Endothelial cell of umbilical vein (primary cell): ENCODE results near the gene CHN2. TPM values are rescaled to one million over a fixed set of nuclear protein-coding genes. Genes with fewer than 3 reads are reported as not detected.

ENCODE experiments used
- BruUV-seq: library from RNA; stranded (reverse); fragments of 400-500 nt; replicated peaks from 2 replicates; lab custom pipeline; 2021; lab: Mats Ljungman, UMichigan
- CTCF ChIA-PET: fragments of 300-600, 350-600 bp; sonication (Branson Sonifier 250); formaldehyde crosslinking; loops from one replicate; lab custom pipeline; 2021; ENCODE audit warnings: antibody characterized with exemption, inconsistent platforms; lab: Charles Lee
- POLR2A ChIA-PET: fragments of 300-600, 350-600 bp; sonication (Branson Sonifier 250); formaldehyde crosslinking; loops from one replicate; lab custom pipeline; 2021; ENCODE audit warnings: antibody characterized with exemption, inconsistent platforms; lab: Charles Lee
- DNase-seq: peaks from one replicate; pipeline ENCODE4 v3.0.0-alpha.2; 2011; ENCODE audit warnings: low read depth, low spot score
- FAIRE-seq: peaks from 2 replicates; lab custom pipeline; 2011; peaks lifted over from hg19 to GRCh38; lab: Jason Lieb, UNC
- H2AFZ ChIP-seq: 2 replicates; pipeline ENCODE4 v1.6.0; 2012; ENCODE audit warnings: low read depth, low read length, control low read depth, inconsistent platforms
- H3K27ac ChIP-seq: 2 replicates; pipeline ENCODE4 v1.5.1; 2011; ENCODE audit warnings: low read depth, mild to moderate bottlenecking, control low read depth, low read length, moderate library complexity; ENCODE audit not compliant: insufficient read depth
- H3K27me3 ChIP-seq, 2 experiments: 2 replicates each; pipeline versions ENCODE4 v1.6.0 to v1.6.1; 2011; ENCODE audit warnings: low read length in 2 of 2, mixed read lengths in 1 of 2; ENCODE audit not compliant: control insufficient read depth in 2 of 2, insufficient read depth in 2 of 2
- H3K36me3 ChIP-seq, 2 experiments: 2 replicates in 1 of 2; 3 replicates in 1 of 2; pipeline ENCODE4 v1.5.1; 2011; ENCODE audit warnings: low read length in 2 of 2, mild to moderate bottlenecking in 1 of 2, moderate library complexity in 1 of 2; ENCODE audit not compliant: control insufficient read depth in 2 of 2, insufficient read depth in 2 of 2; ENCODE audit errors: extremely low read depth in 1 of 2
- H3K4me1 ChIP-seq: 3 replicates; pipeline ENCODE4 v1.5.1; 2011; ENCODE audit warnings: mild to moderate bottlenecking, low read length; ENCODE audit not compliant: control insufficient read depth, insufficient read depth; ENCODE audit errors: extremely low read depth
- H3K4me2 ChIP-seq: 2 replicates; pipeline ENCODE4 v1.6.1; 2011; ENCODE audit warnings: low read length, control low read depth, mixed read lengths; ENCODE audit not compliant: insufficient read depth
- H3K4me3 ChIP-seq, 3 experiments: fragments of 200-600 bp in 1 of 3; sonication (generic), shearing (Covaris generic) in 1 of 3; replicated peaks in 1 of 3; 2 replicates each; pipeline ENCODE4 v1.5.1; 2011 to 2016; ENCODE audit warnings: control low read depth in 3 of 3, low read length in 3 of 3, mild to moderate bottlenecking in 2 of 3, inconsistent platforms in 1 of 3, low read depth in 1 of 3, moderate library complexity in 1 of 3; ENCODE audit not compliant: insufficient read depth in 1 of 3
- H3K79me2 ChIP-seq: 2 replicates; pipeline ENCODE4 v1.6.0; 2012; ENCODE audit warnings: low read length, inconsistent platforms; ENCODE audit not compliant: control insufficient read depth, insufficient read depth
- H3K9ac ChIP-seq: replicated peaks from 2 replicates; pipeline ENCODE3; 2011; ENCODE audit warnings: low read length, control low read depth; ENCODE audit not compliant: insufficient read depth; ENCODE audit errors: extremely low read depth
- H3K9me1 ChIP-seq: replicated peaks from 3 replicates; pipeline ENCODE4 v1.6.0; 2011; ENCODE audit warnings: mild to moderate bottlenecking, low read length; ENCODE audit not compliant: control insufficient read depth, insufficient read depth; ENCODE audit errors: extremely low read depth
- H3K9me3 ChIP-seq: replicated peaks from 2 replicates; pipeline ENCODE4 v1.5.1; 2012; ENCODE audit warnings: low read length, inconsistent platforms; ENCODE audit not compliant: control insufficient read depth, insufficient read depth
- H4K20me1 ChIP-seq: replicated peaks from 2 replicates; pipeline ENCODE3; 2011; ENCODE audit warnings: mild to moderate bottlenecking, low read length; ENCODE audit not compliant: control insufficient read depth, insufficient read depth; ENCODE audit errors: extremely low read depth
- JUN ChIP-seq: IDR thresholded peaks from 2 replicates; pipeline ENCODE4 v1.6.1; 2011; ENCODE audit warnings: borderline replicate concordance, low read depth; ENCODE audit not compliant: insufficient read length, insufficient read depth
- POLR2A ChIP-seq: IDR thresholded peaks from 2 replicates; pipeline ENCODE4 v1.6.1; 2012; ENCODE audit warnings: low read depth, mild to moderate bottlenecking, control low read depth, low read length
- dilution Hi-C: fragments of 300-500 bp; cut with MboI; formaldehyde crosslinking; loops from one replicate; pipeline ENCODE4 v1.15.0; 2019; ENCODE audit warnings: low sequenced_read_pairs; ENCODE audit not compliant: extremely low pct_ligation_motif_present
- intact Hi-C: fragments of 100-400 bp; cut with micrococcal nuclease; formaldehyde crosslinking; loops from one replicate; pipeline ENCODE4 v1.10.0; 2022
- polyA plus RNA-seq, 4 experiments: library from polyadenylated mRNA; depleted of rRNA in 3 of 4; stranded (reverse) in 3 of 4; unstranded in 1 of 4; fragments of >200 nt; gene quantifications; 2 replicates each; pipeline versions ENCODE4 v1.2.1 to v1.2.3, GENCODE V29; 2011 to 2012; ENCODE audit warnings: missing spikeins in 1 of 4
- total RNA-seq: library from RNA; stranded (reverse); gene quantifications from 2 replicates; pipeline ENCODE4 v1.2.3, GENCODE V29; 2021
- TF ChIP-seq, protein P1 (sequence below), 2 donors: IDR thresholded peaks; 1 replicate in 1 of 2; 2 replicates in 1 of 2; pipeline ENCODE4 v1.5.1; 2011; ENCODE audit warnings: low read length in 2 of 2, mild to moderate bottlenecking in 2 of 2, moderate library complexity in 2 of 2, control low read depth in 1 of 2, inconsistent platforms in 1 of 2, low read depth in 1 of 2; ENCODE audit not compliant: insufficient read depth in 1 of 2; ENCODE audit errors: extremely low read depth in 1 of 2

Gene CHN2
- total and polyA plus RNA-seq, 2 donors (not counting 3 experiments of a cell fraction or from before 2014, with no cell fraction given): 1.4 to 5.0 TPM

DNA sequence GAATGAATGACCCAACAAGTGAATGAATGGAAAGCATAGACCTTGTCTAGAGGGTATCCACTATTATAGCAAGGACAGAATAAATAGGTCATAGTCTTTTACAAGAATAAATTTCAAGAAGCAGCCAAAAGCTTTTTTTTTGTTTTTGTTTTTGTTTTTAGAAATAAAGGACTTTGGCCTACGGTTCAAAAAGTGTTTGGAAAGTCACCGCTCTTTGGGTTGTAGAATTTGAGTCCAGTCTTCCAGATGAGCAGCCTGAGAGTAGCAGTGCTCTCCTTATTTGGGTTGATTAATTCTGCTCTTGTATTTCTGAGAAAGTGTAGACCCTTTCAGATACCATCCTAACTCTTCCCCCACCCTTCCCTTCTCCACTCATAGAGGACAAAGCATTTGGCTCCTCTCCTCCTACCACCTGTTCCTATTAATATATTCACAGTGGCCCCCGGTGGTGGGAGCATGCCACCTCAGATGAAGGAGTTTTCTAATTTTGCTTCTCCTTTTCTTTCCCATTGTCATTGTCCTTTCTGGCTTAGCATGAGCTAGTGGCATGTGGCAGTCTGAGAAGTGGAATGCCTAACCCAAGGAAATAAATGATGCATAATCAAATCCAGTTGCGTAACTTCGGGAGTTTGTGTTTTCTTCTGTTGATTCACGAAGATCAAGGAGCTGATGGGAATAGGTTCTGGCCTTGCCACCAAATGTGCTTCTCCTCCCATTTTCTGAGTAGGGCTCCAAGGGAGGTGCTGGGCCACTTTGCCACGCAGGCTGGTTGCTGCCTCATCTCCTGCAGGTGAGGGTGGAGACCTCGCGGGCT is 114.7 kb downstream of the CHN2 start:
- dilution Hi-C loops: no loop called here
- POLR2A ChIA-PET: no interaction called here

More for the DNA sequence above, 114.7 kb downstream of the CHN2 start:
- Histone ChIP-seq H3K79me2 (no peaks in the 10 kb centered on the region), H4K20me1 (no peaks in the 10 kb centered on the region), H3K9me1 (no peaks in the 10 kb centered on the region), H3K9me3 (no peaks in the 10 kb centered on the region), H3K9ac (no peak overlapping the region), H3K27me3 (peaks cover 14% of the 10 kb centered on the region in 2 experiments), H3K4me1 (peaks cover 19% of the 10 kb centered on the region), H3K4me3 (no peak overlapping the region), H3K36me3 (no peaks in the 10 kb centered on the region), H3K27ac (no peak overlapping the region), H2AFZ (no peak overlapping the region), H3K4me2 (no peak overlapping the region)
- FAIRE-seq (no peak), DNase-seq (peak; percentile 28)
- TF ChIP-seq JUN: no peak
- TF ChIP-seq, protein P1, sequence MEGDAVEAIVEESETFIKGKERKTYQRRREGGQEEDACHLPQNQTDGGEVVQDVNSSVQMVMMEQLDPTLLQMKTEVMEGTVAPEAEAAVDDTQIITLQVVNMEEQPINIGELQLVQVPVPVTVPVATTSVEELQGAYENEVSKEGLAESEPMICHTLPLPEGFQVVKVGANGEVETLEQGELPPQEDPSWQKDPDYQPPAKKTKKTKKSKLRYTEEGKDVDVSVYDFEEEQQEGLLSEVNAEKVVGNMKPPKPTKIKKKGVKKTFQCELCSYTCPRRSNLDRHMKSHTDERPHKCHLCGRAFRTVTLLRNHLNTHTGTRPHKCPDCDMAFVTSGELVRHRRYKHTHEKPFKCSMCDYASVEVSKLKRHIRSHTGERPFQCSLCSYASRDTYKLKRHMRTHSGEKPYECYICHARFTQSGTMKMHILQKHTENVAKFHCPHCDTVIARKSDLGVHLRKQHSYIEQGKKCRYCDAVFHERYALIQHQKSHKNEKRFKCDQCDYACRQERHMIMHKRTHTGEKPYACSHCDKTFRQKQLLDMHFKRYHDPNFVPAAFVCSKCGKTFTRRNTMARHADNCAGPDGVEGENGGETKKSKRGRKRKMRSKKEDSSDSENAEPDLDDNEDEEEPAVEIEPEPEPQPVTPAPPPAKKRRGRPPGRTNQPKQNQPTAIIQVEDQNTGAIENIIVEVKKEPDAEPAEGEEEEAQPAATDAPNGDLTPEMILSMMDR (IDR thresholded peaks at IDR 0.05; ENCODE audit: extremely low read depth in 1 of 2, insufficient read depth in 1 of 2, low read depth in 1 of 2, low read length in 2 of 2): peak; percentile 18 to 34
- no peak for TF ChIP-seq POLR2A
- intact Hi-C loops: loop anchor here (1.0 to 5.0 kb wide), 4 partner anchors 70 to 386 kb away; no protein-coding TSS in a partner anchor
- BruUV-seq: no TSS peak
- CTCF ChIA-PET: interaction anchor here (0.8 to 1.8 kb wide), 12 partner anchors 13 to 387 kb away, joined by 3 to 54 read pairs (median 6); no protein-coding TSS in a partner anchor
